ENCODE results near the gene DCLK1. TPM values are rescaled to one million over a fixed set of nuclear protein-coding genes. Genes with fewer than 3 reads are reported as not detected.

DCLK1 gene
- total and polyA plus RNA-seq, 2 donors (not counting 1 experiment from before 2014, with no cell fraction given), result 0.56 to 6.3 TPM

GRCh38 chr13:35855531-35856019 is 275.6 kb downstream of the DCLK1 start:
- H3K4me2 ChIP-seq (ENCODE audit: extremely low read depth, insufficient read depth, low read length), result no peak overlapping the region
- no peaks in the 10 kb centered on the region for H3K27me3 ChIP-seq (ENCODE audit: control insufficient read depth, insufficient read depth, low read length)
- H3K9me3 ChIP-seq (ENCODE audit: control insufficient read depth, insufficient read depth, low read depth, low read length), result no peaks in the 10 kb centered on the region
- no peaks in the 10 kb centered on the region for H3K79me2 ChIP-seq (ENCODE audit: control insufficient read depth, insufficient read depth, low read length)
- H3K9ac ChIP-seq (ENCODE audit: insufficient read depth, low read length), result no peak overlapping the region
- H3K27ac ChIP-seq (ENCODE audit: insufficient read depth, low read length), result no peak overlapping the region
- no peak overlapping the region for H3K4me3 ChIP-seq (replicated peaks in 1 of 4; ENCODE audit: control extremely low read depth in 1 of 4, insufficient read depth in 1 of 4, low read depth in 3 of 4, low read length in 4 of 4)
- no peaks in the 10 kb centered on the region for H4K20me1 ChIP-seq (ENCODE audit: control insufficient read depth, extremely low read depth, insufficient read depth, low read length)
- H3K4me1 ChIP-seq (ENCODE audit: control insufficient read depth, extremely low read depth, insufficient read depth, low read length), result no peaks in the 10 kb centered on the region
- peak in 1 of 2 donors; percentile 62 for DNase-seq (ENCODE audit: low read depth in 2 of 2)
- H2AFZ ChIP-seq (ENCODE audit: low read length), result no peak overlapping the region
- no peaks in the 10 kb centered on the region for H3K36me3 ChIP-seq (ENCODE audit: control insufficient read depth, insufficient read depth, low read length)
- TF ChIP-seq CTCF (conservative IDR thresholded peaks at IDR 0.05 in 1 of 2, IDR thresholded peaks at IDR 0.05 in 1 of 2; ENCODE audit: low read depth in 1 of 2, low read length in 2 of 2) (no peak), EZH2 (IDR thresholded peaks at IDR 0.05; ENCODE audit: low read length, missing control alignments) (no peak)

- H3K27ac ChIP-seq (ENCODE audit: insufficient read depth, low read length), result no peak overlapping the region
- H2AFZ ChIP-seq (ENCODE audit: low read length), result no peak overlapping the region
- no peaks in the 10 kb centered on the region for H3K4me1 ChIP-seq (ENCODE audit: control insufficient read depth, extremely low read depth, insufficient read depth, low read length)
- no peaks in the 10 kb centered on the region for H3K79me2 ChIP-seq (ENCODE audit: control insufficient read depth, insufficient read depth, low read length)
- H3K27me3 ChIP-seq (ENCODE audit: control insufficient read depth, insufficient read depth, low read length), result no peaks in the 10 kb centered on the region
- no peak overlapping the region for H3K4me3 ChIP-seq (replicated peaks in 1 of 4; ENCODE audit: control extremely low read depth in 1 of 4, insufficient read depth in 1 of 4, low read depth in 3 of 4, low read length in 4 of 4)
- H4K20me1 ChIP-seq (ENCODE audit: control insufficient read depth, extremely low read depth, insufficient read depth, low read length), result no peaks in the 10 kb centered on the region
- H3K36me3 ChIP-seq (ENCODE audit: control insufficient read depth, insufficient read depth, low read length), result no peaks in the 10 kb centered on the region
- no peak overlapping the region for H3K9ac ChIP-seq (ENCODE audit: insufficient read depth, low read length)
- DNase-seq (ENCODE audit: low read depth in 2 of 2), result no peak
- no peaks in the 10 kb centered on the region for H3K9me3 ChIP-seq (ENCODE audit: control insufficient read depth, insufficient read depth, low read depth, low read length)
- TF ChIP-seq EZH2 (IDR thresholded peaks at IDR 0.05; ENCODE audit: low read length, missing control alignments) (no peak), CTCF (conservative IDR thresholded peaks at IDR 0.05 in 1 of 2, IDR thresholded peaks at IDR 0.05 in 1 of 2; ENCODE audit: low read depth in 1 of 2, low read length in 2 of 2) (no peak)
- no peak overlapping the region for H3K4me2 ChIP-seq (ENCODE audit: extremely low read depth, insufficient read depth, low read length)
Measured at GRCh38 chr13:35854286-35854685, 276.9 kb downstream of the DCLK1 start.

- Histone ChIP-seq H4K20me1 (ENCODE audit: control insufficient read depth, extremely low read depth, insufficient read depth, low read length) (no peaks in the 10 kb centered on the region), H3K4me3 (replicated peaks in 1 of 4; ENCODE audit: control extremely low read depth in 1 of 4, insufficient read depth in 1 of 4, low read depth in 3 of 4, low read length in 4 of 4) (no peak overlapping the region), H3K27me3 (ENCODE audit: control insufficient read depth, insufficient read depth, low read length) (no peaks in the 10 kb centered on the region), H3K9ac (ENCODE audit: insufficient read depth, low read length) (no peak overlapping the region), H3K36me3 (ENCODE audit: control insufficient read depth, insufficient read depth, low read length) (no peaks in the 10 kb centered on the region), H3K9me3 (ENCODE audit: control insufficient read depth, insufficient read depth, low read depth, low read length) (no peaks in the 10 kb centered on the region), H3K4me2 (ENCODE audit: extremely low read depth, insufficient read depth, low read length) (no peak overlapping the region), H3K4me1 (ENCODE audit: control insufficient read depth, extremely low read depth, insufficient read depth, low read length) (no peaks in the 10 kb centered on the region), H3K79me2 (ENCODE audit: control insufficient read depth, insufficient read depth, low read length) (no peaks in the 10 kb centered on the region), H2AFZ (ENCODE audit: low read length) (no peak overlapping the region), H3K27ac (ENCODE audit: insufficient read depth, low read length) (no peak overlapping the region)
- no peak for DNase-seq (ENCODE audit: low read depth in 2 of 2)
- TF ChIP-seq CTCF (conservative IDR thresholded peaks at IDR 0.05 in 1 of 2, IDR thresholded peaks at IDR 0.05 in 1 of 2; ENCODE audit: low read depth in 1 of 2, low read length in 2 of 2) (no peak), EZH2 (IDR thresholded peaks at IDR 0.05; ENCODE audit: low read length, missing control alignments) (no peak)
Measured at GRCh38 chr13:35851881-35852280, 279.3 kb downstream of the DCLK1 start.
